Measurements from ENCODE around the gene SAT2.
"Not testable (repeated sequence)": the region's sequence is repeated elsewhere in the genome, so short reads cannot be mapped to it uniquely, and the experiment has no call there.

SAT2 gene

DNA sequence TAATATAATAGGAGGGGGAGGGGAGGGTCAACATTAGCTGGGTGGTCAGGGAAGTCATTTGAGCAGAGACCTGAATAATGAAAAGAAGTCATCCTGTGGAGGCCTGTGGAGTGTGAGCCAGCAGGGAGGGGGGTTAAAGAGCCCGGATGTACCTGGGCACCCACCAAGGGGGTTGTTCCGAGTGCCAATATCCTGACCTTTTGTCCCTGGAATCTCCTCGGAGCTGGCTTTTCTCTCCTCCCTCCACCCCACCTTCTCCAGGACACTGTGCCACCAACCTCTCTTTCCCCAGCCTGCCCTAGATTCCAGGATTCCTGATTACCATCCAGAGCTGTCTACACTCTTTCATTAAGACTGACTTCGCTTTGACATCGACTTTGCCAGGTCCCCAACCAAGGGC lies 8.5 kb upstream of the SAT2 start:
- H3K27me3 ChIP-seq (ENCODE audit: control insufficient read depth in 5 of 5, insufficient read depth in 4 of 5, low read length in 5 of 5): peaks cover 0 to 2% (median 0%) of the 10 kb centered on the region in 5 donors
- H3K9ac ChIP-seq (ENCODE audit: low read length in 5 of 5): no peak overlapping the region
- no peaks in the 10 kb centered on the region for H3K9me3 ChIP-seq (ENCODE audit: control insufficient read depth in 5 of 5, low read length in 5 of 5)
- no peaks in the 10 kb centered on the region for H3K4me1 ChIP-seq (ENCODE audit: control insufficient read depth in 5 of 5, insufficient read depth in 5 of 5, low read length in 5 of 5)
- H3K4me3 ChIP-seq (ENCODE audit: low read depth in 1 of 5, low read length in 5 of 5): no peak overlapping the region
- H3K27ac ChIP-seq (ENCODE audit: low read depth, low read length): no peak overlapping the region
- H3K36me3 ChIP-seq (ENCODE audit: control insufficient read depth in 5 of 5, insufficient read depth in 5 of 5, low read length in 5 of 5): no peaks in the 10 kb centered on the region

DNA sequence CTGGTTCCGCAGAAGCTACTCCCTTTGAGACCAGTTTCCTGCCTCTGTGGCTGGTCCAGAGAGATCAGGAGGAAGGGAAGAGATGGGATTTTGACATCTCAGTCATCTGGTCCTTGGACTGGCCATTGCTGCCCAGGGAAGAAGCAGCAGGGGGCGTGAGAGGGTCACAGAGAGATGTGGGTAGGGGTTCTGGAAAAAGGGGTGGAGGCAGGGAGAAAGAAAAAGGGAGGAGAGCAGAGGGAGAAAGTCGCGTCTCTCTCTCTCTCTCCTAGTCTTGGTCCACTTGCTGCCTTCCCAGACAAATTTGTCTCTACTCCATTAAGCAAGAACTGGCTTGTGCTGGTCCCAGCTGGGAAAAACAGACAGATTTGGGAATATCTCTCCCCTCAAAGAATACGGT lies 6.8 kb upstream of the SAT2 start:
- no peaks in the 10 kb centered on the region for H3K9me3 ChIP-seq (ENCODE audit: control insufficient read depth in 5 of 5, low read length in 5 of 5)
- no peaks in the 10 kb centered on the region for H3K4me1 ChIP-seq (ENCODE audit: control insufficient read depth in 5 of 5, insufficient read depth in 5 of 5, low read length in 5 of 5)
- H3K9ac ChIP-seq (ENCODE audit: low read length in 5 of 5): no peak overlapping the region
- no peak overlapping the region for H3K27ac ChIP-seq (ENCODE audit: low read depth, low read length)
- H3K4me3 ChIP-seq (ENCODE audit: low read depth in 1 of 5, low read length in 5 of 5): no peak overlapping the region
- no peaks in the 10 kb centered on the region for H3K36me3 ChIP-seq (ENCODE audit: control insufficient read depth in 5 of 5, insufficient read depth in 5 of 5, low read length in 5 of 5)
- peaks cover 0 to 2% (median 0%) of the 10 kb centered on the region in 5 donors for H3K27me3 ChIP-seq (ENCODE audit: control insufficient read depth in 5 of 5, insufficient read depth in 4 of 5, low read length in 5 of 5)

DNA sequence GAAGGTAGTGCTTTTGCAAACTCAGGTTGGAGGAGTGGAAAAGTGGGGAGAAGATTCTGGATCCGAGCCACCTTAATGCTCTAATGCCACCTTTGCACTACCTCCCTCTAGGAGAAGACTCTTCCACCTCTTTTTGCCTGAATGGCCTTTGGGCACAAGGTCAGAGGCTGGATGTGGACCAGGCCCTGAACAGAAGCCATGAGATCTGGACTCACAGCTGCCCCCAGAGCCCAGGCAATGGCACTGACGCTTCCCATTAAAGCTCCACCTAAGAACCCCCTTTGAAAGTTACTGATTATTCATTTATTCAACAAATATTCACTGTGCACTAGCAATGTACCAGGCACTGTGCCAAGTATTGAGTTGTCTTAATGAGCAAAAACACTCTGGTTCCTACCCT lies 5.5 kb upstream of the SAT2 start:
- Histone ChIP-seq H3K9me3 (ENCODE audit: control insufficient read depth in 5 of 5, low read length in 5 of 5) (no peaks in the 10 kb centered on the region), H3K9ac (ENCODE audit: low read length in 5 of 5) (peak overlapping the region in 1 of 5 donors; percentile 69), H3K4me3 (ENCODE audit: low read depth in 1 of 5, low read length in 5 of 5) (no peak overlapping the region), H3K4me1 (ENCODE audit: control insufficient read depth in 5 of 5, insufficient read depth in 5 of 5, low read length in 5 of 5) (peaks cover 0 to 1% (median 0%) of the 10 kb centered on the region in 5 donors), H3K27ac (ENCODE audit: low read depth, low read length) (no peak overlapping the region), H3K36me3 (ENCODE audit: control insufficient read depth in 5 of 5, insufficient read depth in 5 of 5, low read length in 5 of 5) (no peaks in the 10 kb centered on the region), H3K27me3 (ENCODE audit: control insufficient read depth in 5 of 5, insufficient read depth in 4 of 5, low read length in 5 of 5) (peaks cover 0 to 2% (median 0%) of the 10 kb centered on the region in 5 donors)

DNA sequence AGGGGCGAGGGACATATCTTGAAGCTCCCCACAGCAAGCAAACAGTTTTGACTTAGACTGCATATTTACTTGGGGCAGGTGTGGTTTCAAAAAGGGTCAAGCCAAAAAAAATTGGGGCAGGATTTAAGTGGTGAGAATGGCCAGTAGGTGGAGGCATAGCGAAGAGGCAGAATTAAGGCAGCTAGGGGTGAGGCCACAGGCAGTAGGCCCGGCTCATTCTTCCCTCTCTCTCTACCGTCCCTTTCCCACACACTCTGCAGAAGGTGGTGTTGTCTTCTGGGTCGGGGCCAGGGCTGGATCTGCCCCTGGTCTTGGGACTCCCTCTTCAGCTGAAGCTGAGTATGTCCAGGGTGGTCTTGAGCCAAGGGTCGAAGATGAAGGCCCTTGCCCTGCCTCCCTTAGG lies 4.9 kb upstream of the SAT2 start:
- no peaks in the 10 kb centered on the region for H3K36me3 ChIP-seq (ENCODE audit: control insufficient read depth in 5 of 5, insufficient read depth in 5 of 5, low read length in 5 of 5)
- peaks cover 0 to 4% (median 3%) of the 10 kb centered on the region in 5 donors for H3K4me1 ChIP-seq (ENCODE audit: control insufficient read depth in 5 of 5, insufficient read depth in 5 of 5, low read length in 5 of 5)
- H3K27me3 ChIP-seq (ENCODE audit: control insufficient read depth in 5 of 5, insufficient read depth in 4 of 5, low read length in 5 of 5): peaks cover 0 to 2% (median 0%) of the 10 kb centered on the region in 5 donors
- no peak overlapping the region for H3K4me3 ChIP-seq (ENCODE audit: low read depth in 1 of 5, low read length in 5 of 5)
- H3K9ac ChIP-seq (ENCODE audit: low read length in 5 of 5): peak overlapping the region in 1 of 5 donors; percentile 69
- no peak overlapping the region for H3K27ac ChIP-seq (ENCODE audit: low read depth, low read length)
- H3K9me3 ChIP-seq (ENCODE audit: control insufficient read depth in 5 of 5, low read length in 5 of 5): no peaks in the 10 kb centered on the region

DNA sequence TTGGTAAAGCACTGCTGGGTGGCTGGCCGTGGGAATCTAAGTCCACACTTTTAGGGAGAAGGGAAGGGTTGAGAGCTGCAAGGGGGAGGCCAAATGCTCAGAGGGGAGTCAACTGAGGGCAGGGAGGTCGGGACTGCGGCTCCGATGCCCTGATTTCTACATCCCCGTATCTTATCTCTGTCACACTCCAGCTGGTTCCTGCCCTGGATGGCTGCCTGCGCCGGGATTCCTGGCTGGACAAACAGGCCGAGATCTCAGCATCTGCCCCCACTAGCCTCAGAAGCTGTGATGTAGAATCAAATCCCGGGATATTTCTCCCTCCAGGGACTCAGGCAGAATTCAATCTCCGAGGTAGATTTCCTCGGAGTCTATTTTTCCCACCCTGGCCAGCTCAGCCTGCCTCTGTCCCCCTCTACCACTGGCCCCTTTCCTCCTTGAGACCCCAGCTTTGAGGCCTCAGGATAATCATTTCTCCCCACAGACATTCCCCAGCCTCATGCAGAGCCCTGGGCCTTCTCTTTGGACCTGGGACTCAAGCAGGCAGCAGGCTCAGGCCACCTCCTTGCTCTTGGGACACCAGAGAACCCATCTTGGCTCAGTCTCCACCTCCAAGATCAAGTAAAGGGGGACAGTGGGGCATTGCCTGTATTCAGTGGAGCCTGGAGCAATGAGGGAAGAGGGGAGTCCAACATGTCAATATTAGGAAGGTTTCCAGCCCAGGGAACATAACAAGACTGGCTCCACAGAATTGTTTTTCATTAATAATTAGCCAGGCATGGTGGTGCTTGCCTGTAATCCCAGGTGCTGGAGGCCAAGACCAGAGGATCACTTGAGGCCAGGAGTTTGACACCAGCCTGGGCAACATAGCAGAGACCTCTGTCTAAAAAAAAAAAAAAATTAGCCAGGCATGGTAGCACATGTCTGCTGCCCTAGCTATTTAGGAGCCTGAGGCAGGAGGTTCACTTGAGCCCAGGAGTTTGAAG lies 4.1 kb upstream of the SAT2 start:
- Histone ChIP-seq H3K36me3 (ENCODE audit: control insufficient read depth in 5 of 5, insufficient read depth in 5 of 5, low read length in 5 of 5) (no peaks in the 10 kb centered on the region), H3K4me1 (ENCODE audit: control insufficient read depth in 5 of 5, insufficient read depth in 5 of 5, low read length in 5 of 5) (peaks cover 3 to 10% (median 9%) of the 10 kb centered on the region in 5 donors), H3K27ac (ENCODE audit: low read depth, low read length) (no peak overlapping the region)

DNA sequence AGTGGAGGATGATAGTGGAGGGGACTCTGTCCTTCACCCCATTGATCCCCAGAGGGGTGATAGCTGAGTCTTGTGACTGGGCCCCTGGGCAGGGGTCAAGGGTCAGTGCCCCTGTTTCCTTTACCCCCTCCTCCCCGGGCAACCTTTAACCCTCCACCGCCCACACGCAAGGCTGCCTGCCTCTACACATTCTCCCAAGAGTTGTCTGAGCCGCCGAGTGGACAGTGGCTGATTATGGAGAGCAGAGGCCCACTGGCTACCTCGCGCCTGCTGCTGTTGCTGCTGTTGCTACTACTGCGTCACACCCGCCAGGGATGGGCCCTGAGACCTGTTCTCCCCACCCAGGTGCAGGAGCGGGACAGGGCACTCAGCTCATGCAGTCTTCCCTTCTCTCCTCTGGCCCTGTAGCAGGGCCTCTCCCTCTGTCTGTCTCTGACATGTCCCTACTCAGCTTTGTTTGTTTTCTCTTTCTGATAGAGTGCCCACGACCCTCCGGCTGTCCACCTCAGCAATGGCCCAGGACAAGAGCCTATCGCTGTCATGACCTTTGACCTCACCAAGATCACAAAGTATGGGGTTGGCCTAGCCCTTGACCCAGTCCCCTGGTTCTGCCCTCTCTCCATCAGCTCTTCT lies 2.4 kb upstream of the SAT2 start, which contains the start of gene SHBG:
Gene SHBG, plus strand, starts transcription at position 197 of the 633 bp plus-strand sequence. Its CDS starts 38 bp downstream, at position 235.
- H3K27ac ChIP-seq (ENCODE audit: low read depth, low read length): no peak within 1 kb of the TSS

More for the DNA sequence above, 4.1 kb upstream of the SAT2 start:
- H3K4me3 ChIP-seq (ENCODE audit: low read depth in 1 of 5, low read length in 5 of 5): no peak overlapping the region
- H3K9ac ChIP-seq (ENCODE audit: low read length in 5 of 5): peak overlapping the region in 1 of 5 donors; percentile 15
- no peaks in the 10 kb centered on the region for H3K9me3 ChIP-seq (ENCODE audit: control insufficient read depth in 5 of 5, low read length in 5 of 5)
- H3K27me3 ChIP-seq (ENCODE audit: control insufficient read depth in 5 of 5, insufficient read depth in 4 of 5, low read length in 5 of 5): peaks cover 0 to 2% (median 0%) of the 10 kb centered on the region in 5 donors

DNA sequence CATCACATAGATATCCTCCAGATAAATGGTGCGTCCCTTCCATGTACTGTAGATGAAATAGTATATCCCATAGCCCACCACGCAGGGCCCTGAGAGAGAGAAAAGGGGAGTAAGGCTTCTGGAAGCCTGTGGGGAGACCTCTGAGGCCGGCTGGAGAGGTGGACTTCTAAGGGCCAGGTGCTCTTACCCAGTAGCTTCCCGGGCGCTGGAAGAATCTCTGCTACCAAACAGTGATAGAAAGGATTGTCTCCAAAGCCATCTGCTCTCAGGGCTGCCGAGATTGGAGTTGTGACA lies 718 bp downstream of the SAT2 start:
- H3K4me1 ChIP-seq (ENCODE audit: control insufficient read depth in 5 of 5, insufficient read depth in 5 of 5, low read length in 5 of 5): peaks cover 3 to 14% (median 12%) of the 10 kb centered on the region in 5 donors
- peak overlapping the region; percentile 76 to 85 (median 81) for H3K4me3 ChIP-seq (ENCODE audit: low read depth in 1 of 5, low read length in 5 of 5)
- H3K27me3 ChIP-seq (ENCODE audit: control insufficient read depth in 5 of 5, insufficient read depth in 4 of 5, low read length in 5 of 5): no peaks in the 10 kb centered on the region
- H3K9ac ChIP-seq (ENCODE audit: low read length in 5 of 5): peak overlapping the region; percentile 80 to 94 (median 93)
- no peaks in the 10 kb centered on the region for H3K36me3 ChIP-seq (ENCODE audit: control insufficient read depth in 5 of 5, insufficient read depth in 5 of 5, low read length in 5 of 5)
- H3K27ac ChIP-seq (ENCODE audit: low read depth, low read length): peak overlapping the region; percentile 87
- no peaks in the 10 kb centered on the region for H3K9me3 ChIP-seq (ENCODE audit: control insufficient read depth in 5 of 5, low read length in 5 of 5)

More for the DNA sequence above, 2.4 kb upstream of the SAT2 start, which contains the start of gene SHBG:
- Histone ChIP-seq H3K4me1 (ENCODE audit: control insufficient read depth in 5 of 5, insufficient read depth in 5 of 5, low read length in 5 of 5) (peaks cover 3 to 14% (median 12%) of the 10 kb centered on the region in 5 donors), H3K27me3 (ENCODE audit: control insufficient read depth in 5 of 5, insufficient read depth in 4 of 5, low read length in 5 of 5) (peaks cover 0 to 2% (median 0%) of the 10 kb centered on the region in 5 donors), H3K36me3 (ENCODE audit: control insufficient read depth in 5 of 5, insufficient read depth in 5 of 5, low read length in 5 of 5) (no peaks in the 10 kb centered on the region), H3K9ac (ENCODE audit: low read length in 5 of 5) (no peak within 1 kb of the TSS), H3K9me3 (ENCODE audit: control insufficient read depth in 5 of 5, low read length in 5 of 5) (no peaks in the 10 kb centered on the region), H3K4me3 (ENCODE audit: low read depth in 1 of 5, low read length in 5 of 5) (no peak within 1 kb of the TSS)

DNA sequence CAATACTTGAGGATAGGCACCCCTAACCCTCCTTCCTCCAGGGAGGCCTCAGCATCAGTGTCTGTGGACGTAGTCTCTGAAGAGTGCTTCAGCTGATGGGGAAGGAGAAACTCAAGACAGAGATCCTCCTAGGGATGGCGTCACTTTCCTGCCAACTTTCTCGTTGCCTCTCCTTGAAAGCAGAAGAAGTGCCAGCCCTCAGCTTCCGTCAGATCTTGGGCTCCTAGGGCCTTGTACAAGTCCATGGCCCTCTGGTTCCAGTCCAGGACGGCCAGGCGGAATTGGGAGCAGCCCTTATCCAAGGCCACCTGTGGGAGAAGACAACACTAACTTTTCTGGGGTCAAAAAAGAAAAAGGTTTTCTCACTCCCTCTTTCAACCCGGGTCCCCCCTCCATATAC lies 1.3 kb downstream of the SAT2 start:
- Histone ChIP-seq H3K27me3 (ENCODE audit: control insufficient read depth in 5 of 5, insufficient read depth in 4 of 5, low read length in 5 of 5) (no peaks in the 10 kb centered on the region), H3K9ac (ENCODE audit: low read length in 5 of 5) (peak overlapping the region in 3 of 5 donors; percentile 93 to 94 (median 94)), H3K36me3 (ENCODE audit: control insufficient read depth in 5 of 5, insufficient read depth in 5 of 5, low read length in 5 of 5) (no peaks in the 10 kb centered on the region), H3K4me3 (ENCODE audit: low read depth in 1 of 5, low read length in 5 of 5) (peak overlapping the region in 1 of 5 donors; percentile 76), H3K27ac (ENCODE audit: low read depth, low read length) (no peak overlapping the region), H3K4me1 (ENCODE audit: control insufficient read depth in 5 of 5, insufficient read depth in 5 of 5, low read length in 5 of 5) (peaks cover 3 to 14% (median 12%) of the 10 kb centered on the region in 5 donors), H3K9me3 (ENCODE audit: control insufficient read depth in 5 of 5, low read length in 5 of 5) (no peaks in the 10 kb centered on the region)

DNA sequence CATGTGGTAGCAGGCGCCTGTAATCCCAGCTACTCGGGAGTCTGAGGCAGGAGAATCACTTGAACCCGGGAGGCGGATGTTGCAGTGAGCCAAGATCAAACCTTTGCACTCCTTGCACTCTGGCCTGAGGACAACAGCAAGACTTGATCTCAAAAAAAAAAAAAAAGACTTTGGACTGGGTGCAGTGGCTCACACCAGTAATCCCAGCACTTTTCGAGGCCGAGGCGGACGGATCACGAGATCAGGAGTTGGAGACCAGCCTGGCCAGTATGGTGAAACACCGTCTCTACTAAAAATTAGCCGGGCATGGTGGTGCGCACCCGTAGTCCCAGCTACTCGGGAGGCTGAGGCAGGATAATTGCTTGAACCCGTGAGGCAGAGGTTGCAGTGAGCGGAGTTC lies 1.9 kb downstream of the SAT2 start:
- H3K36me3 ChIP-seq (ENCODE audit: control insufficient read depth in 5 of 5, insufficient read depth in 5 of 5, low read length in 5 of 5); H3K27ac ChIP-seq (ENCODE audit: low read depth, low read length); H3K9ac ChIP-seq (ENCODE audit: low read length in 5 of 5); H3K4me3 ChIP-seq (ENCODE audit: low read depth in 1 of 5, low read length in 5 of 5); H3K9me3 ChIP-seq (ENCODE audit: control insufficient read depth in 5 of 5, low read length in 5 of 5); H3K27me3 ChIP-seq (ENCODE audit: control insufficient read depth in 5 of 5, insufficient read depth in 4 of 5, low read length in 5 of 5): not testable (repeated sequence)
- H3K4me1 ChIP-seq (ENCODE audit: control insufficient read depth in 5 of 5, insufficient read depth in 5 of 5, low read length in 5 of 5): peaks cover 3 to 14% (median 12%) of the 10 kb centered on the region in 5 donors

DNA sequence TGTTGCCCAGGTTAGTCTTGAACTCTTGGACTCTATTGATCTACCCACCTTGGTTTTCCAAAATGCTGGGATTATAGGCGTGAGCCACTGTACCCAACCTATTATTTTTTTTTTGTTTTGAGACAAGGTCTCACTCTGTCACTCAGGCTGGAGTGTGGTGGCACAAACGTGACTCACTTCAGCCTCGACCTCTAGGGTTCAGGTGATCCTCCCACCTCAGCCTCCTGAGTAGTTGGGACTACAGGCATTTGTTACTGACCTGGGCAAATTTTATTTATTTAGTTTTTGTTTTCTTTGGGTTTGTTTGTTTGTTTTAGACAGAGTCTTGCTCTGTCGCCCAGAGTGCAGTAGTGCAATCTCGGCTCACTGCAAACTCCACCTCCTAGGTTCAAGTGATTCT lies 4.0 kb downstream of the SAT2 start:
- Histone ChIP-seq H3K4me3 (ENCODE audit: low read depth in 1 of 5, low read length in 5 of 5) (no peak overlapping the region), H3K27me3 (ENCODE audit: control insufficient read depth in 5 of 5, insufficient read depth in 4 of 5, low read length in 5 of 5) (no peaks in the 10 kb centered on the region)

More for the DNA sequence above, 4.0 kb downstream of the SAT2 start:
- Histone ChIP-seq H3K36me3 (ENCODE audit: control insufficient read depth in 5 of 5, insufficient read depth in 5 of 5, low read length in 5 of 5) (no peaks in the 10 kb centered on the region), H3K4me1 (ENCODE audit: control insufficient read depth in 5 of 5, insufficient read depth in 5 of 5, low read length in 5 of 5) (peaks cover 3 to 14% (median 12%) of the 10 kb centered on the region in 5 donors), H3K9me3 (ENCODE audit: control insufficient read depth in 5 of 5, low read length in 5 of 5) (no peaks in the 10 kb centered on the region), H3K9ac (ENCODE audit: low read length in 5 of 5) (no peak overlapping the region), H3K27ac (ENCODE audit: low read depth, low read length) (no peak overlapping the region)
